Mucosa of descending colon (tissue), 3 donors: ENCODE data around the gene ABHD8. TPM values are rescaled to one million over a fixed set of nuclear protein-coding genes. Genes with fewer than 3 reads are reported as not detected.

Experiments
- ATAC-seq: fragments of 200-7000 bp; cut with Tn5 transposase; one replicate; pipeline ENCODE4 v1.9.1; 2020; ENCODE audit warnings: mild to moderate bottlenecking, moderate library complexity
- DNase-seq, 3 donors: peaks; one replicate each; pipeline ENCODE4 v3.0.0-alpha.2; 2020
- H3K36me3 ChIP-seq: fragments of 200-600 bp; one replicate; pipeline ENCODE4 v1.8.0; 2021; ENCODE audit warnings: low read depth, mild to moderate bottlenecking
- H3K4me1 ChIP-seq: fragments of 200-600 bp; one replicate; pipeline ENCODE4 v1.8.0; 2021; ENCODE audit warnings: low read depth, mild to moderate bottlenecking
- H3K4me3 ChIP-seq: fragments of 200-600 bp; one replicate; pipeline ENCODE4 v1.8.0; 2021; ENCODE audit warnings: mild to moderate bottlenecking
- H3K9me3 ChIP-seq: fragments of 200-600 bp; one replicate; pipeline ENCODE4 v1.8.0; 2021; ENCODE audit warnings: mild to moderate bottlenecking
- CTCF ChIP-seq: fragments of 200-600 bp; IDR thresholded peaks from one replicate; pipeline ENCODE4 v1.8.0; 2022; ENCODE audit warnings: antibody characterized with exemption, mild to moderate bottlenecking
- intact Hi-C, 2 donors: fragments of 100-400 bp; cut with DNase I in 1 of 2; cut with micrococcal nuclease in 1 of 2; formaldehyde crosslinking; loops; one replicate each; pipeline versions ENCODE4 v1.11.0 to v1.11.1; 2022; cut with DNase I, micrococcal nuclease
- total RNA-seq, 3 donors: library from RNA; stranded (reverse); fragmentation: NEBNext Ultra II Directional in 2 of 3; extraction: Animal tissue kit (Norgen Biotek cat#: 25700) in 2 of 3; gene quantifications; one replicate each; pipeline versions ENCODE4 v1.2.1 to v1.2.4, GENCODE V29; 2021 to 2023
- donor health status: DM: no; HTN: no; CAD: no; lungs with moderate emphysema.
- donor health status: DM: no; HTN: no; CAD: no.
- donor health status: DM: no; HTN: yes; CAD: no.

Gene ABHD8
- total RNA-seq, 3 donors from 2014 or later = 3.0 to 18.0 (median 4.5) TPM

- ATAC-seq (peak; percentile 50), DNase-seq (peak; percentile 70 to 87 (median 79))
- no peak for TF ChIP-seq CTCF
- Histone ChIP-seq H3K4me1 (peaks cover 47% of the 10 kb centered on the region), H3K36me3 (no peaks in the 10 kb centered on the region), H3K4me3 (peak overlapping the region; percentile 14), H3K9me3 (no peaks in the 10 kb centered on the region)
- intact Hi-C loops = no loop called here
These were observed 56.4 kb downstream of the ABHD8 start for GRCh38 chr19:17246681-17247425.

- Histone ChIP-seq H3K4me1 (peaks cover 58% of the 10 kb centered on the region), H3K36me3 (no peaks in the 10 kb centered on the region)
- no peak for TF ChIP-seq CTCF
These were observed 57.7 kb downstream of the ABHD8 start, which contains the start of gene NR2F6 for GRCh38 chr19:17245535-17245984. Gene NR2F6, minus strand, starts transcription at chr19:17245919. Its CDS starts 699 bp downstream, at chr19:17245220.

DNA sequence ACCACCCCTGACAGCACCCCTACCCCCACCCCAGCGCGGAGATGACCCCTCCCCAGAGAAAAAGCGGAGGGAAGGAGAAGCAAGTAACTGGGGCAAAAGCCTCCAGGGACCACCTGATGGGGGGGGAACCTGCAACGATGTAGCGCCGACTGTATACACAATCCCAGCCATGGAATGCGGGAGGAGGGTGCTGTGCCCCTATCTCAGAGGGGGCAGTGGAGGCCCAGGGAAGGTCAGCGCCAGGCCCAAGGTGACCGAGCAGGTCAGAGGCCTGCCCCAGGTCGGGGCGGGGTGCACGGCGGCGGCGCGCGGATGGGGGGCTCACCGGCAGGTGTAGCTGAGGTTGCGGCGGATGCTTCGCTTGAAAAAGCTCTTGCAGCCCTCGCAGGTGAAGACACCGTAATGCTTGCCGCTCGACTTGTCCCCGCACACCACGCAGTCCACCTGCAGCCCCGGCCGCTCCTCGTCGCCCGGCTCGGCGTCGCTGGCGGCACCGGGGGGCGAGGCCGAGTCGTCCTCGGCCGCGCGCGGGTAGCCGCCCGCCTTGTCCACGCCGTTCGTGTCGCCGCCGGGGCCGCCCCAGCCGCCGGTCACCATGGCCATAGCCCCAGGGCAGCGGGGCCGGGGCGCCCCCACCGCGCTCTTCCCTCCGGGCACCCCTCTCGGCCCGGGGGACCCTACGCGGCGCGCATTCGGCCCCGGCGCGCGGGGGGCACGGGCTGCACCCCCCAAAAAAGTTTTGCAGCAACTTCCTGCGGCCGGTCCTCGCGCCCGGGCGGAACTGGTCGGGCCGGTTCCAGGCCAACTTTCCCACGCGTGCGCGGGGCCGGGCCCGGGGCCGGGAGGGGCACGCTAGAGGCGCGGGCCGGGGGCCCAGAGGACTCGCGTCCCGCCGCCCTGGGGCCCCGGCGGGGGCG lies 58.3 kb downstream of the ABHD8 start:
- DNase-seq = peak in 2 of 3 donors; percentile 73 to 77
- no peak for ATAC-seq
- Histone ChIP-seq H3K4me3 (peak overlapping the region; percentile 81), H3K9me3 (no peaks in the 10 kb centered on the region), H3K36me3 (no peaks in the 10 kb centered on the region), H3K4me1 (peaks cover 63% of the 10 kb centered on the region)
- intact Hi-C loops = no loop called here
- TF ChIP-seq CTCF = no peak

More at GRCh38 chr19:17245535-17245984, 57.7 kb downstream of the ABHD8 start, which contains the start of gene NR2F6:
- Histone ChIP-seq H3K4me3 (peak within 1 kb of the TSS; percentile 81), H3K9me3 (no peaks in the 10 kb centered on the region)
- DNase-seq = no peak
- intact Hi-C loops = no loop called here
- ATAC-seq = no peak

DNA sequence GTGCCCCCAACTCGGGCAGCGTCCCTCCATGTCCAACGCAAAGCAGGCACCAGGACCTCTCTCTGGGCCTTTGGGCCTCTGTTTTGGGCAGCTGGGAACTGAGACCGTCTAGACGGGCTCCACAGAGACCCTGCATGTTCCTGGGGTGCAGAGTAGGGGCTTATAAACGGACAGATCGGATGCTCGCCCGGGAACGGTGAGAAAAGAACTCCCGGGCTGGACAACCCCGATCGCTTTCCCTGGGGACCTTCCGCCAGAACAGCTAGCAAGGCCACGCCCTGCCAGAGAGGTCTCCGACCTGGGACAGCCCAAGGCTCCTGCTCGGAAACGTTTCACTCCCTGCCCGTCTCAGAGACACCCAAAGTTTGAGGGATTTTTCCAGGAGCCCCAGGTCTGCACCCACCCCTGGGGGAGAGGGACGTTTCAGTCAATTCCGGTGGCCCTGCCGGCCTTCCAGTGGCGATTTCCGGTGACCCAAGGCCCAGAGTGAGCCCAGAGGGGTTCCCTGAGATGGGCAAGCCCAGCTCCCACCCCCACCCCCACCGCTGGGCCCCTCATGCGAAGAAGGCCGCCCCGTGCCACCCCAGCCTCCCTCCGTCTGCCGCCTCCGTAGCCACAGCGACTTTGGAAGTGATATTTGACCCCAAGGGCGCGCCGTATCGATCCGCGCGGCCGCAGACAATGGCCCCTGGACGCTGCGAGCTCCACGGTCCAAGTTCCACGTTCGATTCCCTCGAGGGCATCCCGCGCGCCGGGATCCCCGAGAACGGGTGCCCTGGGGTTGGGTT lies 59.2 kb downstream of the ABHD8 start:
- intact Hi-C loops = no loop called here
- Histone ChIP-seq H3K36me3 (no peaks in the 10 kb centered on the region), H3K4me3 (peak overlapping the region; percentile 81), H3K4me1 (peaks cover 57% of the 10 kb centered on the region), H3K9me3 (no peaks in the 10 kb centered on the region)
- TF ChIP-seq CTCF = no peak
- peak; percentile 31 for ATAC-seq
- DNase-seq = peak; percentile 75 to 81 (median 75)
